NCI-H345 (cell line): ENCODE data around the gene TRIM9.
"Not testable (repeated sequence)": the region's sequence is repeated elsewhere in the genome, so short reads cannot be mapped to it uniquely, and the experiment has no call there.

Experiments used
- DNase-seq: peaks from one replicate; lab custom pipeline; 2025; lab: John Stamatoyannopoulos, UW

TRIM9 gene

DNA sequence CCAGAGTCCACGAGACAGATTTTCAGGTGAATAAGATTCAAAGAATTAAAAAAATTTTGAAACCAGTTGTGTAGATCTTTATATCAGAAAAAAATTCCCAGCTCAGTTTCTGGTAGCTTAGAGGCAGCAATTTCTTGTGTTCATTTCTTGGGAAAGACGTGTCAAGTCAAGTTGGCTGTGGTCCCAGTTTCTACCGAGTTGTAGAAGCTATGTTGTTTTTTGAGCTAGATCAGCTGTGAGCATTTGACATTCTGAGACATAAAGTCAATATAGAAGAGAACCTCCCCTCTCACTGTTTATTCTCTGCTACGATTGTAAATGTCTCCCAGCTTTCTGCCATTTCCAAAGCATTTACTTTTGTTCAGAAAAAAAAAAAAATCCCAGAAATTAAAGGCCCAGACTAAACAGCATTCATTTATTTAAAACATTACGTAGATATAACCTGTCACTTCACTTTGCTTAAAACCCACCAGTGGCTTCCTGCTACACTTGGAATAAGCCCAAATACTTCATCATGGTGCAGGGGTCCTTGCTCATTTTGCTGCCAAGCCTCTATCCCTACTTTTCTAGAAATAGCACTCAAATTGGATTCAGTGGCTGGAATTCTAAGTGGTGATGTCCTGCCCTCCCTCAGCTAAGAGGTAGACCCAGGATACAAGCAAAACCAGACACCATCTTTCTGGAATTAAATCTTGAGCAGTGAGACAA lies 130.1 kb downstream of the TRIM9 start:
- peak; percentile 63 for DNase-seq

DNA sequence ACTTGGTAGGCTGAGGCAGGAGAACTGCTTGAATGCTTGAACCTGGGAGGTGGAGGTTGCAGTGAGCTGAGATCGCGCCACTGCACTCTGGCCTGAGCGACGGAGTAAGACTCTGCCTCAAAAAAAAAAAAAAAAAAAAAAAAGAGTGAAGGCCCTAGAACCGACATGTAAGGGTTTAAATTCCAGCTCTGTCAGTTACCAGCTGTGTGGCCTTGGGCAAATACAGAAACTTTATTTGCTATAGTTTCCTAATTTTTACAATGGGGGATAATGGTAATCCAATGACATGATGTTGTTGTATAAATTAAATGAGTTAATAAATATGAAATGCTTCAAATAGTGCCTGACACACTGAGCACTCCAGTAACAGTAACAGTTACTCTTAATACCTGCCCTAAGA lies 131.0 kb downstream of the TRIM9 start:
- no peak for DNase-seq

DNA sequence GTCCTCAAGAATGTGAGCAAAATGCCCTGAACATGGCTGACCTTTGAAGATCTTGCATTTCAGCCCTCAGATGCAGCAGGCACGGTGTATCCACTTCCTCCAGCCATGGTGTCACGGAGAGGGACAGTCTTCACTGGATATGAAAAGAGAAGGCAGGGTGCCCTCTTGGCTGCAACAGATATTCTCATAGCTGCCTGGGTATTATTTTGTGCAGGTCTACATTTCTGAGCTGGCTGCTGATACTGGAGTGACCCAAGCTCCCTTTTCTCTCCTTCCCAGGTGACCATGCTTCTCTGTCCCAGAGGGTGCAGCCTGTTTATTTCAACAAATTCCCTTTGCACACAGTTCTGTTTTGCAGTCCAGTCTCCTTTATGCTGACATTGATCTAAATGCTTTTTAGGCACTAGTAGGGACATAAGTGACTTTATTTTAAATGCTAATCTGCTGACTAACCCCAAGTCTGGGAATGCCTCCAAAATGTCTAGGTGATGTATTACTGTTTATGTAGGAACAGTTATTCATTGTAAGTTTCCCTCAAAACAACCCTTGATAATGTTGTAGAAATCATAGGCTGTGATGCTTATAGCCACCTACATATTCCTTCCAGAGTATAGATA lies 133.2 kb downstream of the TRIM9 start:
- no peak for DNase-seq

DNA sequence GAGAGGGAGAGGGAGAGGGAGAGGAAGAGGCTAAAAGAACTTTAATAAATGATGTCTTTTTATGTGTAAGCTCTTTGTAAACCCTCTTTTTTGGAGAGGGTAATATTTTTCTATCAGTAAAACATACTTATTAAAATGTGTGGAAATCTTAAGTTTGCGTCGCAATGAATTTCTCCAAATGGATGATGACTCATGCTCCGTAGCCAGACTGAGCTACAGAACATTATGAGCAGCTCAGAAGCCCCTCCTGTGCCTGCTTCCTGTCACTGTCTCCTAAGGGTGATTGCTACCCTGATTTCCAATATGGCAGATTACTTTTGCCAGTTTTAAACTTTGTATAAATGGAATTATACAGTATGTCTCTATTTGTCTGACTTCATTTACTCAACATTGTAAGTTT lies 137.6 kb downstream of the TRIM9 start:
- DNase-seq = no peak

DNA sequence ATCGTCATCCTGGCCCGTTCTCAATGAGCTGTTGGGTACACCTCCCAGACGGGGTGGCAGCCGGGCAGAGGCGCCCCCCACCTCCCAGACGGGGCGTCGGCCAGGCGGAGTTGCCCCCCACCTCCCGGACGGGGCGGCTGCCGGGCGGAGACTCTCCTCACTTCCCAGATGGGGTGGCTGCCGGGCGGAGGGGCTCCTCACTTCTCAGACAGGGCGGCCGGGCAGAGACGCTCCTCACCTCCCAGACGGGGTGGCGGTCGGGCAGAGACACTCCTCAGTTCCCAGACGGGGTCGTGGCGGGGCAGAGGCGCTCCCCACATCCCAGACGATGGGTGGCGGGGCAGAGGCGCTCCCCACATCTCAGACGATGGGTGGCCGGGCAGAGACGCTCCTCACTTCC lies 138.5 kb downstream of the TRIM9 start:
- DNase-seq = not testable (repeated sequence)

DNA sequence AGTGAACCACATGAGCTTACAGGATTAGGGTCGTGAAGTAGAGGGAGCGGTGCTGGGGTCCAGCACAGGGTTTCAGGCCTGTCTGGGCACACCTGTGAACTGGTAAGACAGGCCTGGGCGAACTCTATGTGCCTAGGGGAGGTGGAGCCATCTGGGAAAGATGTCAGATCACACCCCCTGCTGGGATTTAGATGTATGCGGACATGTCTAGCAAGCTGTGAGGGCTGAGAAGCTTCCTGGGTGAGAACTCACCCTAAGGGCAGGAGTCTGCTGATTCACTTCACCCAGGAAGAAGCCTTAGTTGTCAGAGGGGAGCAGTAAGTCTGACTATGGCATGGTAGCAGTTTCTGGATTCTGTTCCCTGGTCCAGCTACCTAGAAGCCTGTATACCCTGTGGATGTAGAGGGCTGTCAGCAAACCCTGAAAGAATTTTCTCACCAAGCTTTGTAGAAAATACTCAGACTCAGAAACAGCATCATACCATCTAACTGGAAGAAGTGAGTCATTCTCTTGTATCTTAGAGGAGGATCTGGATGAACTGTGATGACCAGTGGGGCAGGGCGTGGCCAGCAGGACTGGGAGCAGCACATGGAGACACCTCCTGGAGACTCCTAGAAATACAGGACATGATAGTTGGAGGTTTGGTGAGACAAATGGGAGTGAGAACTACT lies 139.4 kb downstream of the TRIM9 start:
- peak; percentile 28 for DNase-seq

DNA sequence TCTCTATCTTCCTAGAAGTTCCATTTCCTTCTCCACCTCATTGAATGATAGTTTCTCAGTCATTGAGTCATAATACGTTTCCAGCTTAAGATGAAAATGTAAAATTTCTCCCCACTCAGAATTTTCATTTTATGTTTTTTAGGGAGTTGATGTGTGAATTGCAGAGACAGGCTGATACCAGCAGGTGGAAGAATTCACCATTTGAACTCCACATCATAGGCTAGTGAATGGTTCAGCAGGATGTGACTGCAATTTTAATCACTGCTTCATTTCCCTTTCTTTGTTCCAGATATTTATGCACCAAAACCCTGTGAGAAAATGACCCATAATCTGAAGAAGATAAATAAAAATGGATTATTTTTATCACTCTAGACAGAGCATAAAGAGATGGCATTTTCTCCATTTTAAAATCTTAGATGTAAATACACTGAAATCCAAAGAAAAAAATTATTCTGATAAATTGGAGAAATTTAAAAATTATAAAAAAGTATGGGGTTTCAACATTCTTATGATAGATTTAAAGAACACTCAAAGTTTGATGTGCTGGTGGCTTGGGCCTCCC lies 140.0 kb downstream of the TRIM9 start:
- peak; percentile 35 for DNase-seq

DNA sequence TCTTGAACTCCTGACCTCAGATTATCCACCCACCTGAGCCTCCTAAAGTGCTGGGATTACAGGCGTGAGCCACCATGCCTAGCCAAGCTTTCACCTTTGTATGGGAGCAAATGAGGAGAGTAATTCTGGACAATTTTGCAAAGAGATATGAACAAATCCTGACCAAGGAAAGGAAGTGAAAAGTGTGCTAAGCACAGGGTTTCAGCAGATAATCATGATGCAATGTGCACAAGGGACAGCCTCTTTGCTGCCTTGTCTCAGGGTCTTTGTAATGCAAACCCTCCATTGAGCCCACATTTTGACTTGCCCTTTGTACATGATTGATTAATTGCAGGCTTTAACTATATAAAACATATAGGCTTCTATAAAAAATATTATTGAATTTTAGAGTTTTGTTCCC lies 141.4 kb downstream of the TRIM9 start:
- no peak for DNase-seq

DNA sequence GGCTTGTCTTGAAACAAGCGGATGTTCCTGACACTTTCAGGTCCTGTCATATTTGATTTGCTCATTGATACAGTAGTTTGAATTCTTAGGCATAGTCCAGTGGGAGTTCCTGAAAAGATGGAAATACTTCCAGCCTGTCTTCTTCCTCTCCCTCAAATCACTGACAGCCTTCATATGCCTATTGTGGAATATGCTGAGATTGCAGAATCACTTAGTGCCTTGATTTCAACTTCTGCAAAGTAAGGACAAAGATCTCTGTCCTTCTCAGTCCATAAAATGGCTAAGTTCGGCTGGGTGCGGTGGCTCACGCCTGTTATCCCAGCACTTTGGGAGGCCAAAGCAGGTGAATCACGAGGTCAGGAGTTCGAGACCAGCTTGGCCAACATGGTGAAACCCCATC lies 143.9 kb downstream of the TRIM9 start:
- DNase-seq = no peak

DNA sequence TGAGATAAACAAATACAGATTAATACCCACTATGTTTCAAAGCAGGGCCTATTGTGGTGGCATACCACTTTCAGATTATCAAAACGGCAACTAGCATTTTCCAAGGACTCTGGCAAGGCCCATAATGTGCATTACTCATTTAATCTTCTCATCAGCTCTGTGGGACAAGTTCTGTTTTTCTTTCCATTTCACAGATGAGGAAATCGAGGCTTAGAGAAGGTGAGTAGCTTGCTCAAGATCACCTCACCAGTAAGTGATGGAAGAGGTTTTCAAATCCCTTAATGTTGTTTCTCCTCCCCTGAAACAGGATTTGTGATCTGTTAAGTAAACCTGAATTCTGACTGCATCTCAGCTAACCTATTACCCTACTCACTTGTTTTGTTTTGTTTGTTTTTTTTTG lies 146.7 kb downstream of the TRIM9 start:
- no peak for DNase-seq

DNA sequence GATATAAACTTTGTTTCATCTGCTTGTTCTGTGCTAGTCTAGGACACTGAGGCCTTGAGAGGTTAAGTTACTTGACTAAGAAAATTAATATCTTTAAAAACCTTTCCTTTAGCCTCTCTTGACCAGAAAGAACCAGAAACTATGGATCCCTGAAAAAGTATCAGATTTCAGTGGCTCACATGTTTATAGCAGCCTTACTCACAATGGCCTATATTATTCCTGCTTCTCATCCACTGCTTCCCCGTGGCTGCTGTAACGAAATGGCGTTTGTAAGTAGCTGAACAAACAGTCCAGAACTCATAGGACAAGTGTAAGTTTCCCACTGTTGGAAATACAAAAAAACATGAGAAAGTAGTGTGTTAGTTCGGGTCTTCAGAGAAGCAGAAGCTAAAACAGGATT lies 147.5 kb downstream of the TRIM9 start:
- no peak for DNase-seq

DNA sequence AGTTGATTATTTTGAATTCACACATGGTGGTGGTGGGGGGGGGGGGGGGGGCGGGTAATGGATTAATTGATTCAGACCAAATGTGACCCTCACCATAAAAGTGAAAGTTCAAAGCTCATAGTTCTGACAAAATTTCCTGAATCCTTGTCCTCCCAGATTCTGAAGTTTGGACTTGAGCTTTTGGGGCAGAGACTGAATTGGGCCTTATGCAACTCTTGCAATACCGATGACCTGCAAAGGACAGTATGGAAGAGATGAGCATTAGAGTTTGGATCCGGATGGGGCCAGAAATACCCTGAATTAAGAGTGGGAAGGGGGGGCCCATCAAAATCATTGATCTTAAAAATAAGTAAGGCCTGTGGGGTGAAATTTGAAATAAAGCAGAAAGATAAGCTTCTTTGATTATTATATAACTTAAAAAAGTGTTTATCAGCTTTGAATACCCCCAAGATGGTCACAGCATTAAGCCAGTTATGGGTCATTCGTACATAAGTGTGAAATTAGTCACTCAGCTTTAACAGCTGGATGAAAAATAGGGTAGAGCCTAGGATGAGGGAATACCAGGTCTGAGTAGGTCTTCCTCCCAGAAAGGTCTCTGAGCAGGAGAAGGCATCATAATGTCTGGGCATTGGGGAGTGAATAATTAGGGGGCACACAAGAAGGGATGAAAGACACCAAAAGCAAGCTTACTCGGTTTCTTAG lies 148.5 kb downstream of the TRIM9 start:
- DNase-seq = no peak

DNA sequence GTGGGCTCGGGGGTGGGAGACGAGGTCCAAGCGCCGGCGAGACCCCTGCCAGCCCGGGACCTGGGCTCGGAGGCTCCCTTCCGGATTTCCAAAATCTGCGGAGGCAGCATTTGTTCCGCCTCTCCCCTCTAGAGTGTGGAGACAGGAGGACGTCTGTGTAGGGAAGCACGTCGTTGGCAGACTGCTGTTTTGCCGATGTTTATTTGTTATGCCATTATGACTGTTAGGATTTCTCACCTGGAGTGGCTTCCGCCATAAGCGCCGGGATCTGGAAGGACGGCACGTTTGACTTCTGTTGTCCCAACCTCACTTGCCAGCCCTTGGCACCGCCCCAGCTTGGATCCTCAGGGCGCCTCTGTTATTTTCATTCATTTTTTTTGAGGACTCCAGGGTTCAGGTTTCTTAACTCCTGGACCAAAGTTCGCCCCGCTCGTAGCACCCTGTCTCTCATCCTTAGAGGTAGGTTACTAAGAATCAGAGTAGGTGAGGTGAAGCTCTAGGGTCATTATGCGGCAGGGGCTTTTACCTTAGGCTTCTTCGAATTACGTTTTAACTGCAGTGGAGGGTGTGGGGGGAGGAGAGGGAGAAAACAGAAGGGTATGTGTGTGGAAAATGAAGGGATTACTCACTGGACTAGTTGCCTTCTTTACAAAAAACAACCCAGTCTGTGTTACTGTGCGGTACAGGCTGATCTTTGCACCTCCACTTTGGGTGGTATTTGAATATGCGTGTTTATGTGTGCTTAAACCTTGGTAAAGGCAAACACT lies 150.1 kb downstream of the TRIM9 start:
- peak; percentile 61 for DNase-seq

DNA sequence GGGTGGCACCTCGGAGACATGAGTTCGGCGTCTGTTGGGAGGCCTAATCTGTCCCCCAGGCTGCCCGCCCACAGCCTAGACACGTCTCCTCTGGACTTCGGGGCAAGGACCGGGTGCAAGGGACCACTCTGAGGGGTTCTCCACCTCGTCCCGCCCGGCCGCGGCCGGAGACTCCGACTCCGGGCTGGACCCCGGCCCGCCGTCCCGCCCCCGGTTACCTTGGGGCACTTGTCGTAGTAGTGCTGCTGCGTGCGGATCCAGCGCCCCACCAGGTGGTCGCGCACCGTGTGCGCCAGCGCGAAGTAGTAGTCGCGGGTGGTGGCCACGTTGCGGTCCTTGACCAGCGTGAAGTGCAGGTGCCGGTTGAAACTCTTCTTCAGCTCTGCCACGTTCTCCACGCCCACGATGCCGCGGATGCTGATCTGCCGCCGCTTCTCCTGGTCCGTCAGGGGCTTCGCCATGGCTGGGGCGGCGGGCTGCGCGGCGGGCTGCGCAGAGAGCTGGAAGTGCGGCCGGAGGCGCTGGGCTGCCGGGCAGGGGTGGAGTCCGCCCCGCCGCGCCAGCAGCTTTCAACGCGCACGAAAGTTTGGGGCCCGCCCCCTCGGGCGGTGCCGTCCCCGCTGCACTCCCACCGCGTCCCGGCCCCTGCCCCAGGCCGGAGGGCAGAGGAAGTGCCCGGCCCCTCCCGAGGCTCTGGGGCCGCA lies 150.8 kb downstream of the TRIM9 start, which contains the start of gene PYGL:
PYGL (minus strand) TSS at position 541 of the 704 bp plus-strand sequence; CDS start at position 461, 80 bp downstream.
- DNase-seq = peak; percentile 68

DNA sequence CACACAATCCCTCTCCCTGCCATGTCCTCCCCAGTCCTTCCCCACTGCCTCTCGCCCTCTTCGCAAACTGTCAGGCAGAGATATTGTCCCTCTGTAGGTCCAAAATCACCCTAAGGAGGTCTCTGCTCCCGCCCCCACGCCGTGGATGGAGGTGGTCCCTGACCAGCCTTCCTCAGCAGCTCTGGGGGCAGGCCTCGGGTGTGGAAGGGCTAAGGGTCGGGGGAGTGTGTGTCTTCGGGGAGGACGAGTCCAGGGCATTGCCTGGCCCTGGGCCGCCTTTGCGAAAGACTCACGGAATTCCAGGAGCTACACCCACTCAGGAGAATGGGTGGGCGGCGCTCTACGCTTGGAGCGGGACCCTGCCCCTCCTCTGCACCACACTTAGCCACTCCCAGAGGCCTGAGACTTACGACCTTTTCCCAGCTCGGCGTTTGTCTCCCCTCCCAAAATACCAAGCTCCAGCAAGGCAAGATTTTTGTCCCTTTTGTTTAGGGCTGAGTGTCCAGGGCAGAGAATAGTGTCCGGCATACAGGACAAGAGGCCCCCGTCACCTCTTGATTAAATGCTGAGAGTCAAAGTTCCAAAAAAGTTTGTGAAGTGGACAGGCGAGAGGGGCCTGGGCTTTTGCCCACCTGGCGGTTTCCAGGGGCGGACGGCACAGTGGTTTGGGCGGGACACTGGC lies 151.5 kb downstream of the TRIM9 start:
- DNase-seq = no peak

DNA sequence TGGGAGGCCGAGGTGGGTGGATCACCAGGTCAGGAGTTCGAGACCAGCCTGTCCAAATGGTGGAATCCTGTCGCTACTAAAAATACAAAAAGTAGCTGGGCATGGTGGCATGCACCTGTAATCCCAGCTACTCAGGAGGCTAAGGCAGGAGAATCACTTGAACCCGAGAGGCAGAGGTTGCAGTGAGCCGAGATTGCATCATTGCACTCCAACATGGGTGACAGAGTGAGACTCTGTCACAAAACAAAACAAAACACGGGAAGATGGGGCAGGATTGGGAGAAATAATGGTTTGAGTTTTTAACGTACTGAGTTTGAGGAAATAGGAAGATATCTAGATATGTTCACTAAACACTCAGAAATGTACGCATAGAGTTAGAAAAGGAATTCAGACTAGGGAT lies 153.3 kb downstream of the TRIM9 start:
- DNase-seq = not testable (repeated sequence)

DNA sequence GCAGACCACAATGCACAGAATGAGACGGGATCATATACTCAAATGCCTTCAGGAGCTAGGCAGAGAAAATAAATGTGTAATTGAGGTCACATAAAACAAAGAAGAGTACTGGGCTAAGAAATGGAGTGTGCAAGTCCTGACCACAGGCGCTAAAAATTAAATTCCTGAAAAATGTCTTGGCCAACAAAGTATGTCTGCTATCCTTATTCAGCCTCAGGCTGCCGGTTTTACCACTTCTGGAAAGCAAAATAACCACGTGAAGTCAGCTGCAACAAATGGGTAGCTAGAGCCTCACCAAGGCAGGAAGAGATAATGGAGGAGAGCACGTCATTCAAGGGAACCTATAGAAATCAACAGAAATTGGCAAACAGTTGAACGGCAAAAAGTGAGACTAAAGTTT lies 153.8 kb downstream of the TRIM9 start:
- no peak for DNase-seq

DNA sequence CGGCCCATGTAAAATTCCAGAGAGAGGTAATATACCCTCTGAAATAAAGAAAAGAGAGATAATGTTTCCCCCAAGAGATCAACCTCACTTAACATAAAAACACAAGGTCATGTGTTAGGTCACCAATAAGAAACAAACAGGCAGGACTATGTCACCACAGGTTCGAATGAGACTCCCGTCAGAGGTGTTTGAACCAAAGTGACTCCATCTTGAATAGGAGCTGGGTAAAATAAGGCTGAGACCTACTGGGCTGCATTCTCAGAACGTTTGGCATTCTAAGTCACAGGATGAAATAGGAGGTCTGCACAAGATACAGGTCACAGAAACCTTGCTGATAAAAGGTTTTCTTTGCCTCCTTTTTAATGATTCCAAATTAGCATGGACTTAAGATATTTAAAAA lies 157.1 kb downstream of the TRIM9 start:
- no peak for DNase-seq

DNA sequence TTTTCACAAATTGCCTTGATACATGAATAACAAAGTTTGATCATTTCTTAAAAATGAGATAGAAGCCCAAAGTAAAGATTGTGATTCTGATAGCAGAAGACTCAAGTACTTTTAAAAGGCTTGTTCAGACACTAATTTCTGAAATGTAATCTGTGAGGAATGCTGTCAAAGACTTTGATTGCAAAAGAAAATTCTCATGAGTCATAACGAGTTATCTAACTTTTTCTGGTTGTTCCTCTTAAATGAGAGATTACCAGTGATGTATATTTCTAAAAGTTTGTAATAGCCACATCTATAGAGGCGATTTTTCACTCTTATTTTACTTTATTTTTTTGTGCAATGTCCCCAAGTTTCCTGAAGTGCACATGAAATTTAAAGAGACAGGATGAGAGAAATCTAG lies 157.6 kb downstream of the TRIM9 start:
- no peak for DNase-seq

DNA sequence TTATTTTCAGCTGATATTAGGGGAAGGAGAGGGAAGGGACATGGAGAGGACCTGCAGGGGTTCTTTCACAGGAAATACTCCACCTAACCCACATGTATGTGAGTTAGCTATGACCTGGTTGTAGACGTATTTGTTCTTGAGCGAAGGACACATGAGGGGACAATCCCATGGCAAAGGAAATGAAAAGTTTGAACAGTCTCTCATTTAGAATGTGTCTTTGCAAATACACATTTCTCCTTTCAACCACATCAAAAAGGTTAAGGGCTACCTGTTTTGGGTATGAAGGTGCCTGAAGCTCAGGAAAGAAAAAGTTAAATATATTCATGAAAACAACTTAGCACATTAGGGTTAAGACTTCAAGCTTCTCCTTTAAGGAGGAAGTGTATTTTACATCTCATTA lies 158.0 kb downstream of the TRIM9 start:
- no peak for DNase-seq

DNA sequence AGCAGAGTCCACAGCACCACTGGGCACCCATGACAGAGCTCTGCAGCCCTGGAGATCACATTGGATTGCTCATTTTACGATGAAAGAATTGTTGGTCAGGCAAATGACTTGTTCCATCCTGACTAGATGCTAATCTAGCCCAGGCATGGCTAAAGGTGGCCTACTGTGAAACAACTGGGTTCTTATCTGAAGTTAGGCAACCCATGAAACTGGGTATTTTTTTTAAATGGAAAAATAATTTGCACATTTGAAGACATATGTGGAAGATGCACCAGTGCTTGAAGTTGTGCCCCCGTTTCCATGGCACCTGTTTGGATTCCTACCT lies 158.9 kb downstream of the TRIM9 start:
- DNase-seq = no peak
